Measurements from ENCODE around the gene RHNO1. TPM values are rescaled to one million over a fixed set of nuclear protein-coding genes. Genes with fewer than 3 reads are reported as not detected.

Gene RHNO1
- total and polyA plus RNA-seq, 2 of the 4 experiments (the other 2 are of a cell fraction): 26.1 to 30.6 TPM

GRCh38 chr12:2895051-2895451, 18.0 kb downstream of the RHNO1 start:
- H3K4me1 ChIP-seq (ENCODE audit: control insufficient read depth, insufficient read depth, low read length): peaks cover 7% of the 10 kb centered on the region
- no peak overlapping the region for H2BK20ac ChIP-seq (ENCODE audit: low read depth, low read length)
- H4K5ac ChIP-seq (ENCODE audit: low read depth, low read length): no peak overlapping the region
- DNase-seq: no peak
- ChIA-PET POLR2A (ENCODE audit: unreplicated experiment) (no interaction called here), CTCF (interaction anchor here (1.1 kb wide), 1 partner anchor 147 kb away, joined by 3 read pairs; no protein-coding TSS in a partner anchor)
- no TSS peak for BruUV-seq (replicated peaks)
- dilution Hi-C loops (cut with HindIII; ENCODE audit: low sequenced_read_pairs, unreplicated experiment) (no loop called here), in situ Hi-C loops (cut with MboI; ENCODE audit: low sequenced_read_pairs) (no loop called here), intact Hi-C loops (cut with micrococcal nuclease) (no loop called here)
- no peak overlapping the region for H3K9ac ChIP-seq (ENCODE audit: low read depth, low read length)
- TF ChIP-seq CTCF (conservative IDR thresholded peaks at IDR 0.05; ENCODE audit: low read depth, low read length) (no peak), RCOR1 (IDR thresholded peaks at IDR 0.05; ENCODE audit: insufficient replicate concordance, low read length) (no peak), POLR2A (IDR thresholded peaks at IDR 0.05; ENCODE audit: low read depth, low read length) (no peak), SMC3 (IDR thresholded peaks at IDR 0.05; ENCODE audit: low read depth, low read length) (no peak), USF2 (IDR thresholded peaks at IDR 0.05; ENCODE audit: low read depth, low read length) (no peak), MAZ (IDR thresholded peaks at IDR 0.05; ENCODE audit: borderline replicate concordance, low read depth, low read length) (no peak), NFE2L2 (IDR thresholded peaks at IDR 0.05; ENCODE audit: low read depth, low read length) (no peak), FOS (IDR thresholded peaks at IDR 0.05; ENCODE audit: low read depth, low read length) (no peak), RFX5 (IDR thresholded peaks at IDR 0.05; ENCODE audit: low read depth, low read length) (no peak), CEBPB (IDR thresholded peaks at IDR 0.05; ENCODE audit: low read depth, low read length) (no peak), CHD1 (IDR thresholded peaks at IDR 0.05; ENCODE audit: low read depth, low read length) (no peak), MAFK (IDR thresholded peaks at IDR 0.05; ENCODE audit: low read depth, low read length) (no peak), RAD21 (IDR thresholded peaks at IDR 0.05; ENCODE audit: low read length) (no peak), BHLHE40 (IDR thresholded peaks at IDR 0.05; ENCODE audit: low read depth, low read length) (no peak), MXI1 (IDR thresholded peaks at IDR 0.05; ENCODE audit: borderline replicate concordance, low read depth, low read length) (no peak)
- TF ChIP-seq, protein P1, sequence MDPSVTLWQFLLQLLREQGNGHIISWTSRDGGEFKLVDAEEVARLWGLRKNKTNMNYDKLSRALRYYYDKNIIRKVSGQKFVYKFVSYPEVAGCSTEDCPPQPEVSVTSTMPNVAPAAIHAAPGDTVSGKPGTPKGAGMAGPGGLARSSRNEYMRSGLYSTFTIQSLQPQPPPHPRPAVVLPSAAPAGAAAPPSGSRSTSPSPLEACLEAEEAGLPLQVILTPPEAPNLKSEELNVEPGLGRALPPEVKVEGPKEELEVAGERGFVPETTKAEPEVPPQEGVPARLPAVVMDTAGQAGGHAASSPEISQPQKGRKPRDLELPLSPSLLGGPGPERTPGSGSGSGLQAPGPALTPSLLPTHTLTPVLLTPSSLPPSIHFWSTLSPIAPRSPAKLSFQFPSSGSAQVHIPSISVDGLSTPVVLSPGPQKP (IDR thresholded peaks at IDR 0.05; ENCODE audit: borderline replicate concordance, low read depth, low read length): no peak
- peaks cover 12% of the 10 kb centered on the region for H3K9me1 ChIP-seq (ENCODE audit: insufficient read depth, low read length)
- no peak overlapping the region for H3K4me2 ChIP-seq (ENCODE audit: low read depth, low read length)
- no peak overlapping the region for H3K4me3 ChIP-seq (ENCODE audit: insufficient read depth, low read depth, low read length)
- no peak overlapping the region for H4K8ac ChIP-seq (ENCODE audit: low read depth in 2 of 2, low read length in 2 of 2)
- H2AK9ac ChIP-seq (replicated peaks; ENCODE audit: low read depth, low read length, poor library complexity): no peak overlapping the region
- no peak overlapping the region for H2AFZ ChIP-seq (replicated peaks; ENCODE audit: low read length, poor library complexity)
- H4K91ac ChIP-seq (ENCODE audit: insufficient read depth, low read depth, low read length): no peak overlapping the region
- no peak overlapping the region for H2BK120ac ChIP-seq (ENCODE audit: low read depth, low read length)
- no peak overlapping the region for H2BK15ac ChIP-seq (ENCODE audit: low read depth, low read length)
- no peaks in the 10 kb centered on the region for H3K27me3 ChIP-seq (ENCODE audit: control insufficient read depth, insufficient read depth, low read length)
- H3K56ac ChIP-seq (ENCODE audit: extremely low read depth, insufficient read depth, low read length): no peak overlapping the region
- no peak overlapping the region for H2BK5ac ChIP-seq (ENCODE audit: low read depth, low read length, poor library complexity, severe bottlenecking)
- peaks cover 30% of the 10 kb centered on the region for H4K20me1 ChIP-seq (ENCODE audit: insufficient read depth, low read length)
- H2AK5ac ChIP-seq (ENCODE audit: low read depth, low read length): no peak overlapping the region
- H3K18ac ChIP-seq (ENCODE audit: low read depth, low read length): no peak overlapping the region
- no peak overlapping the region for H3K23ac ChIP-seq (ENCODE audit: low read depth, low read length)
- no peak overlapping the region for H3K14ac ChIP-seq (replicated peaks; ENCODE audit: low read depth, low read length)
- no peak overlapping the region for H3K4ac ChIP-seq (ENCODE audit: low read depth, low read length)
- WGBS, 2 experiments (ENCODE audit: extremely low coverage in 2 of 2, insufficient read length in 1 of 2): no CpG with 5 or more reads among the region's 2 CpGs
- ATAC-seq (ENCODE audit: low read depth): no peak; the same call in 1 of the 2 replicates
- H3K9me3 ChIP-seq (ENCODE audit: control insufficient read depth, insufficient read depth, low read length): no peaks in the 10 kb centered on the region
- no peak overlapping the region for H3K27ac ChIP-seq (ENCODE audit: insufficient read depth, low read length)
- H3K79me1 ChIP-seq (ENCODE audit: low read depth in 1 of 2, low read length in 2 of 2): peaks cover 9 to 67% of the 10 kb centered on the region in 2 experiments; a peak in 3 of 4 replicates
- H3K36me3 ChIP-seq (ENCODE audit: control insufficient read depth, insufficient read depth, low read length): peaks cover 2% of the 10 kb centered on the region

All from IMR-90 (cell line).